ENCODE results near the gene IKZF3. TPM values are rescaled to one million over a fixed set of nuclear protein-coding genes. Genes with fewer than 3 reads are reported as not detected.

Gene IKZF3
- total RNA-seq, 1 donor from 2014 or later = 220 TPM

- POLR2A ChIA-PET = interaction anchor here (1.5 to 3.5 kb wide), 2 partner anchors 14 to 53 kb away, joined by 6 to 18 read pairs; no protein-coding TSS in a partner anchor
- Mint-ChIP-seq H3K4me3 (peak overlapping the region; percentile 12), H3K27me3 (no peaks in the 10 kb centered on the region), H3K9me3 (no peaks in the 10 kb centered on the region), H3K27ac (peak overlapping the region; percentile 74), H3K4me1 (peaks cover 75% of the 10 kb centered on the region), H3K36me3 (ENCODE audit: low read depth) (peaks cover 77% of the 10 kb centered on the region)
- no peak for TF ChIP-seq CTCF (IDR thresholded peaks at IDR 0.05)
- CTCF ChIA-PET = interaction anchor here (1.2 kb wide), 2 partner anchors 23 to 187 kb away, joined by 3 read pairs; no protein-coding TSS in a partner anchor
- intact Hi-C loops (cut with micrococcal nuclease) = loop anchor here (1.0 kb wide), 1 partner anchor 8 kb away; no protein-coding TSS in a partner anchor
- DNase-seq = no peak
- no peak for ATAC-seq (ENCODE audit: low read depth)
Measured at GRCh38 chr17:39808409-39808997, 55.6 kb downstream of the IKZF3 start.

GRCh38 chr17:39804839-39805238 is 59.3 kb downstream of the IKZF3 start:
- no peaks in the 10 kb centered on the region for H3K9me3 Mint-ChIP-seq
- POLR2A ChIA-PET = interaction anchor here (0.6 to 3.4 kb wide), 5 partner anchors 11 to 340 kb away, joined by 3 to 10 read pairs (median 4); no protein-coding TSS in a partner anchor
- CTCF ChIA-PET = no interaction called here
- intact Hi-C loops (cut with micrococcal nuclease) = no loop called here
- H3K27ac Mint-ChIP-seq = peak overlapping the region; percentile 69
- peaks cover 70% of the 10 kb centered on the region for H3K36me3 Mint-ChIP-seq (ENCODE audit: low read depth)
- no peak for ATAC-seq (ENCODE audit: low read depth)
- no peak for TF ChIP-seq CTCF (IDR thresholded peaks at IDR 0.05)
- H3K27me3 Mint-ChIP-seq = no peaks in the 10 kb centered on the region
- H3K4me3 Mint-ChIP-seq = no peak overlapping the region
- no peak for DNase-seq
- H3K4me1 Mint-ChIP-seq = peaks cover 75% of the 10 kb centered on the region

- peak overlapping the region; percentile 29 for H3K4me3 Mint-ChIP-seq
- no peaks in the 10 kb centered on the region for H3K9me3 Mint-ChIP-seq
- intact Hi-C loops (cut with micrococcal nuclease) = no loop called here
- TF ChIP-seq CTCF (IDR thresholded peaks at IDR 0.05) = no peak
- H3K27me3 Mint-ChIP-seq = no peaks in the 10 kb centered on the region
- DNase-seq (no peak), ATAC-seq (ENCODE audit: low read depth) (no peak)
- H3K4me1 Mint-ChIP-seq = peaks cover 77% of the 10 kb centered on the region
- ChIA-PET CTCF (no interaction called here), POLR2A (interaction anchor here (1.0 to 1.7 kb wide), 3 partner anchors 8 to 113 kb away, joined by 5 to 12 read pairs (median 5); partner anchors contain the start of gene PGAP3)
- peak overlapping the region; percentile 84 for H3K27ac Mint-ChIP-seq
- H3K36me3 Mint-ChIP-seq (ENCODE audit: low read depth) = peaks cover 64% of the 10 kb centered on the region
Measured at GRCh38 chr17:39801055-39801454, 63.1 kb downstream of the IKZF3 start.

GRCh38 chr17:39800540-39800939 is 63.6 kb downstream of the IKZF3 start:
- ATAC-seq (ENCODE audit: low read depth) (peak; percentile 79), DNase-seq (no peak)
- peaks cover 59% of the 10 kb centered on the region for H3K36me3 Mint-ChIP-seq (ENCODE audit: low read depth)
- POLR2A ChIA-PET = interaction anchor here (1.5 kb wide), 1 partner anchor 113 kb away, joined by 5 read pairs; the partner anchor contains the start of gene PGAP3
- intact Hi-C loops (cut with micrococcal nuclease) = loop anchor here (1.0 kb wide), 1 partner anchor 8 kb away; no protein-coding TSS in a partner anchor
- no peaks in the 10 kb centered on the region for H3K9me3 Mint-ChIP-seq
- no peak for TF ChIP-seq CTCF (IDR thresholded peaks at IDR 0.05)
- CTCF ChIA-PET = no interaction called here
- no peaks in the 10 kb centered on the region for H3K27me3 Mint-ChIP-seq
- peak overlapping the region; percentile 29 for H3K4me3 Mint-ChIP-seq
- H3K27ac Mint-ChIP-seq = peak overlapping the region; percentile 84
- peaks cover 73% of the 10 kb centered on the region for H3K4me1 Mint-ChIP-seq

- Mint-ChIP-seq H3K9me3 (no peaks in the 10 kb centered on the region), H3K27ac (peak overlapping the region; percentile 82), H3K27me3 (no peaks in the 10 kb centered on the region), H3K4me1 (peaks cover 75% of the 10 kb centered on the region), H3K4me3 (no peak overlapping the region), H3K36me3 (ENCODE audit: low read depth) (peaks cover 57% of the 10 kb centered on the region)
- DNase-seq (no peak), ATAC-seq (ENCODE audit: low read depth) (no peak)
- intact Hi-C loops (cut with micrococcal nuclease) = no loop called here
- no peak for TF ChIP-seq CTCF (IDR thresholded peaks at IDR 0.05)
- CTCF ChIA-PET = no interaction called here
- POLR2A ChIA-PET = interaction anchor here (1.0 to 1.2 kb wide), 2 partner anchors 44 to 64 kb away, joined by 9 read pairs; no protein-coding TSS in a partner anchor
Measured at GRCh38 chr17:39799395-39799794, 64.7 kb downstream of the IKZF3 start.

All from activated B cell treated with CpG ODN at 0.5 μM for 24 hours (primary cell).